Measurements from ENCODE around the gene AGXT2. TPM values are rescaled to one million over a fixed set of nuclear protein-coding genes. Genes with fewer than 3 reads are reported as not detected.

AGXT2 gene
- total and polyA plus RNA-seq, 4 donors: 49.4 to 67.9 (median 50.6) TPM

DNA sequence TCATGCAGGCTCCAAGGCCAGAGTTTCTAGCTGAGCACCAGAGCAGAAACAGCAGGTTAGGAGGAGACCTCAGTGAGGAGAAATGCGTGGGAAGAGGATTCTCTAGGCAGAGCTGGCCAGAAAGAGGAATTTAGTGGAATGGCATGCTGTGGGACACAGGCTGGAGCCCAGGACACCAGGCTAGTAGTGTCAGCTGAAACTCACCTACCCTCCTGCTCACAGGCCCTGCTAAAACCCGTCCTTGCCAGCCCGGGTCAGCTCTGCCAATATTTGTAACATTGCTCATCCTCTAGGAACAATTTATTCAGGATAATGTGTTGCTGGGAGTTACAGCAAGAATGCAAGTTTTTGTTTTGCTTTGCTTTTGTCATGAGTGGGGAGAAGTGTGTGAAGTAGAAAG lies 40.2 kb upstream of the AGXT2 start:
- H3K27ac ChIP-seq (ENCODE audit: low read depth in 1 of 2, low read length in 2 of 2): no peak overlapping the region
- no peak for DNase-seq (ENCODE audit: low spot score)
- WGBS: 60% methylated on average over 3 of the region's 3 CpGs

DNA sequence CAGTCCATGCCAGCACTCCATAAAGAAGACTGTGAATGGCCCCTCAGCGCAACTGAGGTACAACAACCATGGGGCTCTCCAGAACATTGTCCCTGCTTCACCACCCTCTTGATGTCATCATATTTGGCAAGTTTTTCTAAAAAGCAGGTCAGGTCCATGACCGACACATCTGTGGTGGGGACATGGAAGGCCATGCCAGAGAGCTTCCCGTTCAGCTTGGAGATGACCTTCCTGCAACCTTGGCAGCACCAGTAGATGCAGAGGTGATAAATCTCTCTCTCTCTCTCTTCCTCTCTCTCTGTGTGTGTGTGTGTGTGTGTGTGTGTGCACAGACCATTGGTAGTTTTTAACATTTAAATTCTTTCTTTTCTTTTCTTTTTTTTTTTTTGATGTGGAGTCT lies 35.4 kb upstream of the AGXT2 start:
- peaks cover 0 to 16% (median 2%) of the 10 kb centered on the region in 4 donors for H3K4me1 ChIP-seq (ENCODE audit: control insufficient read depth in 4 of 4, insufficient read depth in 4 of 4, low read length in 3 of 4)
- TF ChIP-seq, protein P1, sequence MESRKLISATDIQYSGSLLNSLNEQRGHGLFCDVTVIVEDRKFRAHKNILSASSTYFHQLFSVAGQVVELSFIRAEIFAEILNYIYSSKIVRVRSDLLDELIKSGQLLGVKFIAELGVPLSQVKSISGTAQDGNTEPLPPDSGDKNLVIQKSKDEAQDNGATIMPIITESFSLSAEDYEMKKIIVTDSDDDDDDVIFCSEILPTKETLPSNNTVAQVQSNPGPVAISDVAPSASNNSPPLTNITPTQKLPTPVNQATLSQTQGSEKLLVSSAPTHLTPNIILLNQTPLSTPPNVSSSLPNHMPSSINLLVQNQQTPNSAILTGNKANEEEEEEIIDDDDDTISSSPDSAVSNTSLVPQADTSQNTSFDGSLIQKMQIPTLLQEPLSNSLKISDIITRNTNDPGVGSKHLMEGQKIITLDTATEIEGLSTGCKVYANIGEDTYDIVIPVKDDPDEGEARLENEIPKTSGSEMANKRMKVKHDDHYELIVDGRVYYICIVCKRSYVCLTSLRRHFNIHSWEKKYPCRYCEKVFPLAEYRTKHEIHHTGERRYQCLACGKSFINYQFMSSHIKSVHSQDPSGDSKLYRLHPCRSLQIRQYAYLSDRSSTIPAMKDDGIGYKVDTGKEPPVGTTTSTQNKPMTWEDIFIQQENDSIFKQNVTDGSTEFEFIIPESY (IDR thresholded peaks at IDR 0.05): peak; percentile 27
- peak; percentile 59 to 73 for TF ChIP-seq HNF4A (conservative IDR thresholded peaks at IDR 0.05)
- peak; percentile 34 to 42 for TF ChIP-seq RAD21 (IDR thresholded peaks at IDR 0.05)
- TF ChIP-seq, protein P2, sequence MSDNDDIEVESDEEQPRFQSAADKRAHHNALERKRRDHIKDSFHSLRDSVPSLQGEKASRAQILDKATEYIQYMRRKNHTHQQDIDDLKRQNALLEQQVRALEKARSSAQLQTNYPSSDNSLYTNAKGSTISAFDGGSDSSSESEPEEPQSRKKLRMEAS (IDR thresholded peaks at IDR 0.05): peak; percentile 21
- TF ChIP-seq, protein P3, sequence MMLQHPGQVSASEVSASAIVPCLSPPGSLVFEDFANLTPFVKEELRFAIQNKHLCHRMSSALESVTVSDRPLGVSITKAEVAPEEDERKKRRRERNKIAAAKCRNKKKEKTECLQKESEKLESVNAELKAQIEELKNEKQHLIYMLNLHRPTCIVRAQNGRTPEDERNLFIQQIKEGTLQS (IDR thresholded peaks at IDR 0.05): no peak
- TF ChIP-seq TAF1 (conservative IDR thresholded peaks at IDR 0.05): no peak
- no peak for TF ChIP-seq FOXA1 (IDR thresholded peaks at IDR 0.05)
- TF ChIP-seq JUND (IDR thresholded peaks at IDR 0.05): peak in 1 of 2 donors; percentile 28
- peak; percentile 26 for TF ChIP-seq YY1 (IDR thresholded peaks at IDR 0.05)
- TF ChIP-seq EGR1 (IDR thresholded peaks at IDR 0.05; ENCODE audit: low read depth in 2 of 2): peak in 1 of 2 donors; percentile 21
- TF ChIP-seq NR2F2 (IDR thresholded peaks at IDR 0.05): no peak
- peak; percentile 42 for TF ChIP-seq FOXA2 (IDR thresholded peaks at IDR 0.05)
- TF ChIP-seq CTCF (IDR thresholded peaks at IDR 0.05; ENCODE audit: low read depth, low read length, missing input control): no peak
- TF ChIP-seq SP1 (IDR thresholded peaks at IDR 0.05): peak; percentile 31
- TF ChIP-seq, protein P4, sequence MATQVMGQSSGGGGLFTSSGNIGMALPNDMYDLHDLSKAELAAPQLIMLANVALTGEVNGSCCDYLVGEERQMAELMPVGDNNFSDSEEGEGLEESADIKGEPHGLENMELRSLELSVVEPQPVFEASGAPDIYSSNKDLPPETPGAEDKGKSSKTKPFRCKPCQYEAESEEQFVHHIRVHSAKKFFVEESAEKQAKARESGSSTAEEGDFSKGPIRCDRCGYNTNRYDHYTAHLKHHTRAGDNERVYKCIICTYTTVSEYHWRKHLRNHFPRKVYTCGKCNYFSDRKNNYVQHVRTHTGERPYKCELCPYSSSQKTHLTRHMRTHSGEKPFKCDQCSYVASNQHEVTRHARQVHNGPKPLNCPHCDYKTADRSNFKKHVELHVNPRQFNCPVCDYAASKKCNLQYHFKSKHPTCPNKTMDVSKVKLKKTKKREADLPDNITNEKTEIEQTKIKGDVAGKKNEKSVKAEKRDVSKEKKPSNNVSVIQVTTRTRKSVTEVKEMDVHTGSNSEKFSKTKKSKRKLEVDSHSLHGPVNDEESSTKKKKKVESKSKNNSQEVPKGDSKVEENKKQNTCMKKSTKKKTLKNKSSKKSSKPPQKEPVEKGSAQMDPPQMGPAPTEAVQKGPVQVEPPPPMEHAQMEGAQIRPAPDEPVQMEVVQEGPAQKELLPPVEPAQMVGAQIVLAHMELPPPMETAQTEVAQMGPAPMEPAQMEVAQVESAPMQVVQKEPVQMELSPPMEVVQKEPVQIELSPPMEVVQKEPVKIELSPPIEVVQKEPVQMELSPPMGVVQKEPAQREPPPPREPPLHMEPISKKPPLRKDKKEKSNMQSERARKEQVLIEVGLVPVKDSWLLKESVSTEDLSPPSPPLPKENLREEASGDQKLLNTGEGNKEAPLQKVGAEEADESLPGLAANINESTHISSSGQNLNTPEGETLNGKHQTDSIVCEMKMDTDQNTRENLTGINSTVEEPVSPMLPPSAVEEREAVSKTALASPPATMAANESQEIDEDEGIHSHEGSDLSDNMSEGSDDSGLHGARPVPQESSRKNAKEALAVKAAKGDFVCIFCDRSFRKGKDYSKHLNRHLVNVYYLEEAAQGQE (IDR thresholded peaks at IDR 0.05): no peak
- no peak for TF ChIP-seq GABPA (IDR thresholded peaks at IDR 0.05 in 1 of 2, conservative IDR thresholded peaks at IDR 0.05 in 1 of 2)
- TF ChIP-seq HNF4G (IDR thresholded peaks at IDR 0.05): no peak
- TF ChIP-seq RXRA (IDR thresholded peaks at IDR 0.05): peak; percentile 82 to 92
- no peaks in the 10 kb centered on the region for H3K27me3 ChIP-seq (ENCODE audit: control insufficient read depth in 4 of 4, insufficient read depth in 4 of 4, low read length in 3 of 4)
- H3K9me3 ChIP-seq (ENCODE audit: control insufficient read depth in 4 of 4, low read length in 3 of 4): no peaks in the 10 kb centered on the region
- no peak for DNase-seq (ENCODE audit: low spot score)
- peaks cover 0 to 3% (median 0%) of the 10 kb centered on the region in 4 donors for H3K36me3 ChIP-seq (ENCODE audit: control insufficient read depth in 4 of 4, insufficient read depth in 3 of 4, low read depth in 1 of 4, low read length in 3 of 4)
- H3K9ac ChIP-seq (ENCODE audit: low read depth in 1 of 2, low read length in 2 of 2): no peak overlapping the region
- H3K27ac ChIP-seq (ENCODE audit: low read depth in 1 of 2, low read length in 2 of 2): peak overlapping the region; percentile 19 to 44
- no peak overlapping the region for H3K4me3 ChIP-seq (ENCODE audit: low read depth in 1 of 3, low read length in 3 of 3)
- 55% methylated on average over 3 of the region's 3 CpGs for WGBS

More for the DNA sequence above, 40.2 kb upstream of the AGXT2 start:
- Histone ChIP-seq H3K36me3 (ENCODE audit: control insufficient read depth in 4 of 4, insufficient read depth in 3 of 4, low read depth in 1 of 4, low read length in 3 of 4) (peaks cover 0 to 3% (median 0%) of the 10 kb centered on the region in 4 donors), H3K9ac (ENCODE audit: low read depth in 1 of 2, low read length in 2 of 2) (no peak overlapping the region), H3K27me3 (ENCODE audit: control insufficient read depth in 4 of 4, insufficient read depth in 4 of 4, low read length in 3 of 4) (no peaks in the 10 kb centered on the region), H3K4me1 (ENCODE audit: control insufficient read depth in 4 of 4, insufficient read depth in 4 of 4, low read length in 3 of 4) (peaks cover 0 to 14% (median 5%) of the 10 kb centered on the region in 4 donors), H3K9me3 (ENCODE audit: control insufficient read depth in 4 of 4, low read length in 3 of 4) (no peaks in the 10 kb centered on the region), H3K4me3 (ENCODE audit: low read depth in 1 of 3, low read length in 3 of 3) (no peak overlapping the region)
- TF ChIP-seq RAD21 (IDR thresholded peaks at IDR 0.05) (peak; percentile 10 to 22), TAF1 (conservative IDR thresholded peaks at IDR 0.05) (no peak)
